SK-N-SH (cell line): ENCODE measurements around the gene CAST. TPM values are rescaled to one million over a fixed set of nuclear protein-coding genes. Genes with fewer than 3 reads are reported as not detected.

ENCODE experiments used
- CTCF ChIA-PET: fragments of 300-600, 350-600 bp; formaldehyde crosslinking; extraction: SDS; loops from one replicate; lab custom pipeline; 2021; lab: Yijun Ruan, JAX
- POLR2A ChIA-PET: fragments of 350-600 bp; sonication (Branson Sonifier 250); formaldehyde crosslinking; extraction: SDS; loops from one replicate; lab custom pipeline; 2020; ENCODE audit warnings: antibody characterized with exemption, inconsistent platforms; lab: Yijun Ruan, JAX
- DNase-seq: peaks from one replicate; pipeline ENCODE4 v3.0.0; 2012
- H2AFZ ChIP-seq: fragments of 200-600 bp; sonication (generic); 2 replicates; pipeline ENCODE4 v1.8.1; 2016; ENCODE audit warnings: antibody characterized with exemption, mild to moderate bottlenecking, low read depth
- H3F3A ChIP-seq: fragments of 200-600 bp; sonication (generic); replicated peaks from 2 replicates; pipeline ENCODE3; 2016; ENCODE audit warnings: antibody characterized with exemption, mild to moderate bottlenecking; ENCODE audit not compliant: insufficient read depth
- H3K27ac ChIP-seq, 2 experiments: fragments of 200-500 bp in 1 of 2; fragments of 200-600 bp in 1 of 2; sonication (Bioruptor generic) in 1 of 2; sonication (generic), shearing (Covaris generic) in 1 of 2; 2 replicates each; pipeline versions ENCODE4 v1.5.1 to v1.6.1; 2014 to 2016; ENCODE audit warnings: low read depth in 2 of 2, inconsistent platforms in 1 of 2, low read length in 1 of 2, mild to moderate bottlenecking in 1 of 2, mixed read lengths in 1 of 2
- H3K27me3 ChIP-seq: fragments of 200-600 bp; sonication (generic), shearing (Covaris generic); 2 replicates; pipeline ENCODE4 v1.6.1; 2016; ENCODE audit warnings: mixed run types; ENCODE audit not compliant: insufficient read depth
- H3K36me3 ChIP-seq, 2 experiments: fragments of 200-500 bp in 1 of 2; fragments of 200-600 bp in 1 of 2; sonication (Bioruptor generic) in 1 of 2; sonication (generic) in 1 of 2; replicated peaks in 1 of 2; 2 replicates each; pipeline versions ENCODE3 to v1.5.1; 2014 to 2016; ENCODE audit warnings: low read length in 1 of 2, mild to moderate bottlenecking in 1 of 2; ENCODE audit not compliant: insufficient read depth in 2 of 2, control insufficient read depth in 1 of 2
- H3K4me1 ChIP-seq, 2 experiments: fragments of 200-500 bp in 1 of 2; fragments of 200-600 bp in 1 of 2; sonication (Bioruptor generic) in 1 of 2; sonication (generic), shearing (Covaris generic) in 1 of 2; 2 replicates each; pipeline versions ENCODE4 v1.5.1 to v1.6.1; 2014 to 2016; ENCODE audit warnings: low read depth in 1 of 2, low read length in 1 of 2, mixed run types in 1 of 2; ENCODE audit not compliant: insufficient read depth in 2 of 2, control insufficient read depth in 1 of 2
- H3K4me2 ChIP-seq: fragments of 200-600 bp; sonication (generic), shearing (Covaris generic); 2 replicates; pipeline ENCODE4 v1.6.1; 2017; ENCODE audit warnings: mixed run types
- H3K4me3 ChIP-seq, 2 experiments: fragments of 200-500 bp in 1 of 2; fragments of 200-600 bp in 1 of 2; sonication (Bioruptor generic) in 1 of 2; sonication (generic), shearing (Covaris generic) in 1 of 2; 2 replicates each; pipeline versions ENCODE4 v1.5.1 to v1.8.1; 2014 to 2016; ENCODE audit warnings: low read depth in 2 of 2, inconsistent platforms in 1 of 2, low read length in 1 of 2, mild to moderate bottlenecking in 1 of 2, mixed read lengths in 1 of 2, moderate library complexity in 1 of 2
- H3K79me2 ChIP-seq: fragments of 200-600 bp; sonication (generic); 2 replicates; pipeline ENCODE4 v1.8.1; 2017; ENCODE audit warnings: mild to moderate bottlenecking; ENCODE audit not compliant: insufficient read depth
- H3K9ac ChIP-seq: fragments of 200-600 bp; sonication (generic); 2 replicates; pipeline ENCODE4 v1.6.1; 2017; ENCODE audit warnings: mixed run types
- H3K9me2 ChIP-seq: fragments of 200-600 bp; sonication (generic); 2 replicates; pipeline ENCODE4 v1.6.1; 2017; ENCODE audit warnings: mixed run types
- H3K9me3 ChIP-seq: fragments of 200-600 bp; sonication (generic); 2 replicates; pipeline ENCODE4 v1.6.1; 2017; ENCODE audit warnings: mixed run types, mild to moderate bottlenecking, moderate library complexity
- H4K20me1 ChIP-seq: fragments of 200-600 bp; sonication (generic); 2 replicates; pipeline ENCODE4 v1.6.1; 2017; ENCODE audit warnings: mild to moderate bottlenecking, mixed run types; ENCODE audit not compliant: insufficient read depth
- FOXJ3 ChIP-seq: sonication (generic); formaldehyde crosslinking; IDR thresholded peaks from 2 replicates; pipeline ENCODE4 v1.5.1; 2020; ENCODE audit warnings: mild to moderate bottlenecking, missing genetic modification reagents
- FOXM1 ChIP-seq: IDR thresholded peaks from 2 replicates; pipeline ENCODE4 v1.4.0; 2012; ENCODE audit warnings: low read depth, mild to moderate bottlenecking
- MEF2A ChIP-seq: IDR thresholded peaks from 2 replicates; pipeline ENCODE4 v1.4.0; 2012; ENCODE audit warnings: low read depth, borderline replicate concordance
- NFIC ChIP-seq: IDR thresholded peaks from 2 replicates; pipeline ENCODE4 v1.4.0; 2012; ENCODE audit warnings: borderline replicate concordance
- RAD21 ChIP-seq: IDR thresholded peaks from 2 replicates; pipeline ENCODE4 v1.6.1; 2012; ENCODE audit warnings: mild to moderate bottlenecking, low read length
- RCOR1 ChIP-seq: fragments of 150-350 bp; IDR thresholded peaks from 2 replicates; pipeline ENCODE4 v1.6.1; 2017; ENCODE audit warnings: antibody characterized with exemption, low read length
- SIN3A ChIP-seq: IDR thresholded peaks from 2 replicates; pipeline ENCODE4 v1.6.1; 2012; ENCODE audit warnings: low read depth, mild to moderate bottlenecking, low read length, moderate library complexity, borderline replicate concordance
- TAF1 ChIP-seq: IDR thresholded peaks from 2 replicates; pipeline ENCODE4 v1.6.1; 2012; ENCODE audit warnings: low read depth, mild to moderate bottlenecking, low read length, moderate library complexity, borderline replicate concordance
- TCF12 ChIP-seq: IDR thresholded peaks from 2 replicates; pipeline ENCODE4 v1.4.0; 2012
- WGBS: methylation state at CpG from one replicate; pipeline ENCODE4 v1.1.6; 2017; ENCODE audit warnings: low lambda C conversion rate; 5-methylcytosine and 5-hydroxymethylcytosine counted together
- polyA plus RNA-seq, 3 experiments: library from polyadenylated mRNA; depleted of rRNA; stranded (reverse); fragments of >200 nt; gene quantifications; 2 replicates each; pipeline ENCODE4 v1.2.3, GENCODE V29; 2012
- TF ChIP-seq, protein P1 (sequence below): fragments of 150-350 bp; IDR thresholded peaks from 2 replicates; pipeline ENCODE4 v1.6.1; 2016; ENCODE audit warnings: mild to moderate bottlenecking, low read depth, low read length
- TF ChIP-seq, protein P2 (sequence below): fragments of 200-600 bp; sonication (generic); IDR thresholded peaks from 2 replicates; pipeline ENCODE4 v1.6.1; 2017; ENCODE audit warnings: antibody characterized with exemption, mild to moderate bottlenecking, moderate library complexity

Gene CAST
- polyA plus RNA-seq, 1 of the 3 experiments (the other 2 are of a cell fraction), result 82.9 TPM

DNA sequence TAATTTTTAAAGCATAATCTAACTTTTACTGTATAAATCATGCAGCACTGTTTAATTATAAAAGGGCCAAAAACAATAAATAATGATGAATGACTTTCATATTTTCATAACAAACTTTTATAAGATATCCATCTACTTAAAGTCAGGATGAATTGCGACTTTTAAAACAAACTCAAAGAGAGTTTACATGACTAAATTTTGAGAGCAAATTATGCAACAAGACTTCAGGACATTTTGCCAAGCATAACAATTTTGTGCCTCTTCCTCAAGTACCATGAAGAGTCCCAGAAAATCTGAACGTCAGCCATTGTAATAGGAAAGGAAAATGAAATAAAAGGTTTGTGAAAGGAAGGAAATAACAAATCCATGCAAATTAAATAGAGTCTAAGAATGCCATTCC is 121.2 kb downstream of the CAST start:
- no peak for TF ChIP-seq FOXJ3 (CRISPR knock-in tag)
- no peak for TF ChIP-seq NFIC
- TF ChIP-seq, protein P1, sequence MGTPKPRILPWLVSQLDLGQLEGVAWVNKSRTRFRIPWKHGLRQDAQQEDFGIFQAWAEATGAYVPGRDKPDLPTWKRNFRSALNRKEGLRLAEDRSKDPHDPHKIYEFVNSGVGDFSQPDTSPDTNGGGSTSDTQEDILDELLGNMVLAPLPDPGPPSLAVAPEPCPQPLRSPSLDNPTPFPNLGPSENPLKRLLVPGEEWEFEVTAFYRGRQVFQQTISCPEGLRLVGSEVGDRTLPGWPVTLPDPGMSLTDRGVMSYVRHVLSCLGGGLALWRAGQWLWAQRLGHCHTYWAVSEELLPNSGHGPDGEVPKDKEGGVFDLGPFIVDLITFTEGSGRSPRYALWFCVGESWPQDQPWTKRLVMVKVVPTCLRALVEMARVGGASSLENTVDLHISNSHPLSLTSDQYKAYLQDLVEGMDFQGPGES, result no peak
- CTCF ChIA-PET, result no interaction called here
- H3K36me3 ChIP-seq, result peaks cover 33 to 34% of the 10 kb centered on the region in 2 experiments

DNA sequence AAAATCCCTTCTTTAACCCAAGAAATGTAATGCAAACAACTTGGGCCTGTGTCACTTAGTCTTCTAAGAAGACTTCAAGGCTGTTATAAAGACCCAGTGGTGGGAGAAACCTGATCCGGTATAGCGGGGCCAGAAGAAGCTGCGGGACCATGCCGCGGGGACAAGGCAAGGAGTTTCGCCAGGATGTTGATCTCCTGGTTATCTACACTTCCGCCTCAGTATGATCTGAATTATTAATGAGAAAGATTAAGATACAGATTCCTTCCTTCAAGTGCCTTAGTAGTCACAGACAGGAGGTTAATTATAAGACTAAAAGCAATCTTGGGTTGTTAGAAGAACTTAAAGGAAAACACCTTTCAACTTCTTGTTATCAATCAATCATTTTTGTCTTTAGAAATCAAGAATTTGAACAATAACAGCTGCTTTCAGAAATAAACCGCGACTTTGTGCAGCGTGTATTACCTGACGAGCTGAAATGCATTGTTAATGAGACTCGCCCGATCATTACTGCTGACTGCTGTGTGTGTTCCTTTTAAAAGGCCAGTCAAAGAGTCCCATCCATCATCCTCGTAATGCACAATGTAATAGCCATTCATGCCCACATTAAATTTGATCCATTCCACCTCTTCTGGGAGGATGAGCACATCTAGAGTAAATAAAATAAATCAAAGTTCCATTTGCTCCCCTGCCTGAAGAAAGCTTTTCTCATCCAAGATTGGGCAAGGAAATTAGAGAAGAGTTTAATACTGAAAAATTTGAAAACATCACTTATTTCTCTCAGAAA is 123.3 kb downstream of the CAST start:
- Histone ChIP-seq H2AFZ (no peak overlapping the region), H3F3A (peaks cover 20% of the 10 kb centered on the region), H4K20me1 (no peaks in the 10 kb centered on the region), H3K4me3 (no peak overlapping the region), H3K9me3 (no peaks in the 10 kb centered on the region), H3K4me2 (no peak overlapping the region), H3K4me1 (no peaks in the 10 kb centered on the region; a peak in 2 of 4 replicates), H3K36me3 (peaks cover 18 to 22% of the 10 kb centered on the region in 2 experiments), H3K9me2 (no peaks in the 10 kb centered on the region), H3K27me3 (no peaks in the 10 kb centered on the region), H3K79me2 (no peaks in the 10 kb centered on the region), H3K9ac (no peak overlapping the region), H3K27ac (no peak overlapping the region)
- WGBS, result 86% methylated on average over 14 of the region's 14 CpGs
- CTCF ChIA-PET, result interaction anchor here (1.1 to 1.5 kb wide), 4 partner anchors 22 to 376 kb away, joined by 3 to 4 read pairs (median 4); no protein-coding TSS in a partner anchor
- no peak for DNase-seq
- no peak for TF ChIP-seq MEF2A
- no peak for TF ChIP-seq FOXM1
- TF ChIP-seq RCOR1, result no peak
- TF ChIP-seq TAF1, result no peak
- no peak for TF ChIP-seq SIN3A
- TF ChIP-seq, protein P2, sequence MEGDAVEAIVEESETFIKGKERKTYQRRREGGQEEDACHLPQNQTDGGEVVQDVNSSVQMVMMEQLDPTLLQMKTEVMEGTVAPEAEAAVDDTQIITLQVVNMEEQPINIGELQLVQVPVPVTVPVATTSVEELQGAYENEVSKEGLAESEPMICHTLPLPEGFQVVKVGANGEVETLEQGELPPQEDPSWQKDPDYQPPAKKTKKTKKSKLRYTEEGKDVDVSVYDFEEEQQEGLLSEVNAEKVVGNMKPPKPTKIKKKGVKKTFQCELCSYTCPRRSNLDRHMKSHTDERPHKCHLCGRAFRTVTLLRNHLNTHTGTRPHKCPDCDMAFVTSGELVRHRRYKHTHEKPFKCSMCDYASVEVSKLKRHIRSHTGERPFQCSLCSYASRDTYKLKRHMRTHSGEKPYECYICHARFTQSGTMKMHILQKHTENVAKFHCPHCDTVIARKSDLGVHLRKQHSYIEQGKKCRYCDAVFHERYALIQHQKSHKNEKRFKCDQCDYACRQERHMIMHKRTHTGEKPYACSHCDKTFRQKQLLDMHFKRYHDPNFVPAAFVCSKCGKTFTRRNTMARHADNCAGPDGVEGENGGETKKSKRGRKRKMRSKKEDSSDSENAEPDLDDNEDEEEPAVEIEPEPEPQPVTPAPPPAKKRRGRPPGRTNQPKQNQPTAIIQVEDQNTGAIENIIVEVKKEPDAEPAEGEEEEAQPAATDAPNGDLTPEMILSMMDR, result no peak
- TF ChIP-seq RAD21, result no peak
- TF ChIP-seq TCF12, result no peak
- POLR2A ChIA-PET, result no interaction called here

More for the DNA sequence above, 121.2 kb downstream of the CAST start:
- 97% methylated on average over 2 of the region's 2 CpGs for WGBS
- H3K4me1 ChIP-seq, result no peaks in the 10 kb centered on the region; a peak in 2 of 4 replicates
- no peaks in the 10 kb centered on the region for H3K27me3 ChIP-seq
- H3K9ac ChIP-seq, result no peak overlapping the region
- peaks cover 27% of the 10 kb centered on the region for H3F3A ChIP-seq
- no peaks in the 10 kb centered on the region for H4K20me1 ChIP-seq
- no peaks in the 10 kb centered on the region for H3K9me3 ChIP-seq
- H3K27ac ChIP-seq, result no peak overlapping the region
- POLR2A ChIA-PET, result no interaction called here
- no peak overlapping the region for H3K4me3 ChIP-seq
- no peak for DNase-seq
- no peaks in the 10 kb centered on the region for H3K9me2 ChIP-seq
- no peaks in the 10 kb centered on the region for H3K79me2 ChIP-seq
- no peak overlapping the region for H2AFZ ChIP-seq
- H3K4me2 ChIP-seq, result no peak overlapping the region
